NCI-H524 treated with DMSO at 0.1 percent for 48 hours (cell line): ENCODE measurements around the gene DYNAP.

ENCODE experiments used
- DNase-seq: peaks from one replicate; lab custom pipeline; 2025; lab: John Stamatoyannopoulos, UW

DYNAP gene, protein sequence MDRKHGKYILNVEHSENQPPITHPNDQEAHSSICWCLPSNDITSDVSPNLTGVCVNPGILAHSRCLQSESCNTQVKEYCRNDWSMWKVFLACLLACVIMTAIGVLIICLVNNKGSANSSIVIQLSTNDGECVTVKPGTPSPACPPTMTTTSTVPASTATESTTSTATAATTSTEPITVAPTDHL

DNA sequence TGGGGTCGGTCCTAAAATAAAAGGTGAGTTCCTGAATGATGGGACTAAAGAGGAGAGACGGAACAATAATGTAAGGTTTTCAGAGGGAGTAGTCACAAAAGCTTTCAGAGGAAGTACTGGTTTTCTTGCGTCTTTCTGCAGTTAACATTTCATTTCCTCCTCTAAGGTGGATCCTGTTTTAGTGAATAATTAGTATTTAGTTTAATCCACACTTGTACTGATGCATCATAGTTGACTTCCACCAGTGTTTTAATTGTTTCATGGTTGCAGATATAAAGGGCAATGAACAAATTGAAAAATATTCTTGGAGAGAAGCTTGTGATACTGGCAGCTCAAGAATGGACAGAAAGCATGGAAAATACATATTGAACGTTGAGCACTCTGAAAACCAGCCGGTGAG is at the start of gene DYNAP:
TSS of gene DYNAP (plus strand) at position 301 of the 400 bp plus-strand sequence. CDS start at position 339, 38 bp downstream.
- DNase-seq = no peak

DNA sequence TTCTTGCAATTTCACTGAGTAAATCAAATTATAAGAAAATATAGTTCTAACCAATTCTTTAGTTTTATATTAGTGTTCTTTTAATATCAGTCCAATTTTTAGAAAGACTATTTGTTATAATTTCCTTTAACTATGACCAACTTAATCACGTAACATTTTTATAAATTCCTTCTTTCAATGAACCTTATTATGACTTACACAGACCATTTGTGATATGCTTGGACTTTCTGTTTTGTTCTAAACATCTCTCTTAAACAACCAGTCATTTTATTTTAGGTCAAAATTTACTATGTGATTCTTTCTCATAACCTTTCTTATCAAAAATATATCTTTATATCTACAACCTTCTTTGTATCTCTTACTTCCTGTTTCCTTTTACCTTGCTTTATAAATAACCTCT is 39.5 kb upstream of the DYNAP start:
- no peak for DNase-seq

DNA sequence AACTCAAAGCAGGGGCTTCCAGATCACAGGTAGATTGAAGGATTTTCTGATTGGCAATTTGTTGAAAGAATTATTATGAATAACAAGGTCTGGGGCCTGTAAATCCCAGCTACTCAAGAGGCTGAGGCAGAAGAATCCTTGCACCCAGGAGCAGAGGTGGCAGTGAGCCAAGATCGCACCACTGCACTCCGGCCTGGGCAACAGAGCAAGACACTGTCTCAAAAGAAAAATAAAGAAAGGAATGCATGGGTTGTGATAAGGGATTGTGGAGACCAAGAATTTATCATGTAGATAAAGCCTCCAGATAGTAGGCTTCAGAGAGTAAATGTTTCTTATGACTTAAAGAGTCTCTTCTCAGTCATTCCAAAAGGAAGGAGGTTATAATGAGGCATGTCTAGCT is 35.8 kb upstream of the DYNAP start:
- no peak for DNase-seq

DNA sequence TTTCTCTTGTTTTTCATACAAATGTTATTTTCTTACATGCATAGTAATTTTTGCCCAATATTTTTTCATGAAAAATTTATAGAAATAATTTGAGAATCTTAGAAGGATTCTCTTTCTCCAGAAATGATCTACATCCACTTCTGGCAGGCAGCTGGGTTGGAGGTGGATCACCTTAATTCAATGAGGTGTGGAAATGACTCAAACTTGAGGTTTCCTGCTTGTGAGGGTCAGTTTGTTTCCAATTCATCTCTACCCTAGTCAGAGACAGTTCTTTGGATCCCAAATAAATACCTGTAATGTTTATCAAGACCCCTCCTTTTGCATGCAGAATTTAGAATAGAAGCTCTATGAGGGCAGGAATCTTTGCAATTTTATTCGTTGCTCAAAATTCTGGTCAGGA is 35.0 kb upstream of the DYNAP start:
- no peak for DNase-seq

DNA sequence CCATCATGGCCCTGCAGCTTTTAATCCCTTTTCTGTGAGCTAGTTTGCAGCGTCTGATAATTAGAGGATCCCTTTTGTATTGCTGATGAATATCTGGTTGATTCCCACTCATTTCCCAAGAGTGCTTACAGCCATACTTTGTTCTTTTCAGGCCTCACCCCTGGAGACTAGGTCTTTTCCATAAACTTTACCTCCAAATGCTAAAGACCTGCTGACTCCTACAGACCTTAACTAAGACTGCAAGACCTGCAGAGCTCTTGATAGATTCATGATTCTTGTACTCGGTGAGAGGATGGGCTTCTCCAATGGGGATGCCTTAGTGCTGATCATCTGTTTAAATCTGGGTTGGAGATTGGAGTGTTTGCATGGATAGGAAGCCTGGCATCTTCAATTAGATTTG is 33.1 kb upstream of the DYNAP start:
- DNase-seq = no peak

DNA sequence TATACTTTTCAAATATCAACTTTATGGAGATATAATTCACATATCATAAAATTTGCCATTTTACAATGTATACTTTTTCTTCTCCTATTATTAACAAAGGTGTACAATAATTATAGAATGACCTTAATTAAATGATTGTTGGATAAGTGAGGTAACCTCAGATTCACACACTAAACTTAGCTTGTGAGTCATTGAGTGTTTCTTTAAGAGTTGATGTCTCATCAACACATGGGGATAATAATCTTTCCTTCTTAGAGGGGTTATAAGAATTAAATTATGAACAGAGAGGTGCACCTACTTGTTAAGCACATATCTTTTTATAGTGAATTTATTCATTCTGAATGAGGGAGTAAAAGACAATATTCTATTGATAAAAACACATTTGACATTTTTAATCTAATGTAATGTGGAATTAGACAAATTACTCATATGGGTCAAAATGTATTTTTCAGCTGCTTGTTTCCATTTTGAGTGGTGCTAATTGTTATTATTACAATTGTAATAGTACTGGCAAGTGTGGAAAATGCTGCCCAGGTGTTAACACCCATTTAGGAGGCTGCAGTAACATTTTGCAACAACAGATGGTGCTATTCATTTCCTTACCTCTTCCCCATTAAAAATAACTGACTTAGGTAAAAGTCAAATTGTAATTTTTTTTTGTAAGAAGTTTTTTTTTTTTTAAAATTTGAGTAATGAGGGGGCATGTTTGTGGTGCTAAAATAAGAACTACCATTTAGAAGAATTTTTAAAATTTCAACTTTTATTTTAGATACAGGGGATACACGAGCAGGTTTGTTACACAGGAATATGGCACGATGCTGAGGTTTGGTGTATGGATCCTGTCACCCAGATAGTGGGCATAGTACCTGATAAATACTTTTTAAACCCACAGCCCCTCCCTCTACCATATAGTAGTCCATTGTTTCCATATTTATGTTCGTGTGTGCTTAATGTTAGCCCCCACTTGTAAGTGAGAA is 32.1 kb upstream of the DYNAP start:
- no peak for DNase-seq

DNA sequence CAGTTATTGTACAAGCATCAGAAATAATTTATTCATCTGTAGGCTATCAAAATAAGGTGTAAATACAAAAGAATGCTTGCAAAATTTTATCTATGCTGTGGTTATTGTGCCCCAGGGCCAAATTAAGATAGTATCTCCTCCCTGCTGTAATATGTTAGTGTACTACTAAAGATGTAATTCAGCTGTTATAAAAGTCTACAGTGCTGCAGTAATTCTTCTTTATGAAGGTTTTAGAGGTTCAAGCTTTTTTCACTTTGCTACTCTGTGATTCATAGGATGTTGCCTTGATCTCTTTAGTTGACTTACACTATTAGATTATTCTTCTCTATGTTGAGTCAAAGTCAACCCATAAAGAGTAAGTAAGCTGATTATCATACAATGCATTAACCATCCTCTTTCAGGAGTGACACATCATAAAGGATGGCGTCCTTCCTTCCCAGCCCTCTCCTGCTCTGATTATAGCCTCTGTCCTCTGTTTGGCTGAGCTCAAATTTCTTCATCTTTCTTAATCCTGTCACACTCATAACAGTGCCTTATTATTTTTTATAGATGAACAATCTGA is 29.3 kb upstream of the DYNAP start:
- no peak for DNase-seq

DNA sequence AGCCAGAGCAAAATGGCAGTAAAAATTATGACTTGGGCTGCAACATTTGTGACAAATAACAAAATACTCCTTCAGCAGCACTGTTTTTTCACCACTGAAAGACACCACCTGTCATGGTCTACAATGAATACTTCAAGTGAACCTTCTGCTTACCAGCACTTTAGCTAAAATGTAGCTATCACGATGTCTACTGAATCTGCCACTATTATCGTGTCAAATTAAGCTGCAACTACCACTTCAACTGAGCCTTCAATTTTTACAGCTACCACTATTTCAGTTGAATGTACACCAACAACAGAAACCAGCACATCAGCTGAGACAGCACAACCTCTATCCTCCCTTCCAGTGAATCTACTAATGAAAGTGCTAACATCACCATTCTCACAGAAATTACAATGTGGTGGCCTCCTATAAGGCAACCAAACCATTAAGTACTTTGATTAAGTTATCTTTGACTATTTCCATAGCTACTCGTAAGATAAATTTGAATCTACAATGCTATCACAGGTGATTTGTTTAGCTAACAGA is 10.8 kb upstream of the DYNAP start:
- no peak for DNase-seq

DNA sequence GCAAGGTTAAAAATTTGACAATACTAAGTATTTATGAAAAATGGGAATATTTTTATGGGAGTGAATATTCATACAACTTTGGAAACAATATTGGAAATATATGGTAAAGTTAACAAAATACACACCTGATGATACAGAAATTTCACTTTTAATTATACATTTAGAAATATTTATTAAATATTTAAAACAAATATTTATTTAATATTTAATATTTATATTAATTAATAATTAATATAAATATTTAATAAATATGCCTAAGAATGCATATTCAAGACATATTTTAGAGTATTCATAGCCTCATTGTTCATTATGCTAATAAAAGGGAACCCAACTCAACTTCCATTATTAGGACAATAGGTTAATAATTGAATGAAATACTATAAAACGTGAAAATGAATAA is 7.0 kb upstream of the DYNAP start:
- no peak for DNase-seq

DNA sequence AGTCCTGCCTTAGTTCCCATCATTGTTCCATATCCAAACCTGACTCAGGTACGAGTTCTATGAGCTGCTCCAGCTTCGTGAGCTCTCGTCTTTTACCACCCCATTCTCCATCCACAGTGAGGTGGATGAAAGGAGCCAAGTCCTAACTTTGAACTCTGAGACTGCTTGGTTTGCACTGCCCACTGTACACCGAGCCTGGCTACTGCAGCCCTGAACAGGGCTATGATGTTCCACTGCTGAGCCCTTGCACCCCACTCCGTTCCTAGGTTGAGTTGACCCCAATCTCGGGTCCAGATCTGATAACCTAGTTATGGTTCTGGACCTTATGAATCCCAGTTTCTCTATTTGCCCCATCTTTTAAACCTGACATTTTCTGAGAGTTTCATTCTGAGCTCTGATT is 5.3 kb upstream of the DYNAP start:
- DNase-seq = no peak

DNA sequence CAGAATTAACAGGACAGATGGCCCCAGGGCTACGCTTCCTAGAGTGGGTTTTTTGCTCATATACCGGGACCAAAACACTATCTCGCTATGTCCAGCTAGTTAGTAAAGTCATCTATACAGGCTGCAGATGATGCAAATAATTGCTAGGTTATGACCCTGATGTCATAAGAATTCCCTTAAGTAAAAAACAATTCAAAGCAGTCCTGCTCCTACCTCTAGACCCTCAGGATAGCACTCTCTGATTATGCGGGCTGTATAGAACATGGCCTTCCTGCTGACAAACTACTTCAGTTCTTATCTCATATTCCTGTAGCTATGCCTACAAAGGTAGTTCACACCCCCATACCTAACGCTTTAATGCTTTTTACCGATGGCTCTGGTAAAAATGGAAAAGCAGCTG is 13.2 kb downstream of the DYNAP start:
- DNase-seq = no peak

DNA sequence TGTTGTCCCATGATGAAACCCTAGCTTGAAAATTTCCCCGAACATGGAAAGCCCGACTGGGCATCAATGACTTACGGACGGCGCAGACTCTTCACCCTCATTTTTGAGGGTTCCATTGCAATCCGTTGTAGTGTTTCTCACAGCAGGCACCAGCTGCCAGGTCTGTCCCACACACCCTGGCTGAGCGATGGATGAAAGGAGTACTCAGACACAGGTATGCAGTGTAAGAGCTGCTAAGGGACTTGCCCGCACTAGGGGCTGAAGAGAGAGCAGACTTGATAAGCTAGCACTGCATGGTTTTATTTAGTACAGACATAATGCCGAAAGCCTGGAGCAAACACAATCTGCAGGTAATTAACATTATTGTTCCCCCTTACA is 15.8 kb downstream of the DYNAP start:
- DNase-seq = no peak

DNA sequence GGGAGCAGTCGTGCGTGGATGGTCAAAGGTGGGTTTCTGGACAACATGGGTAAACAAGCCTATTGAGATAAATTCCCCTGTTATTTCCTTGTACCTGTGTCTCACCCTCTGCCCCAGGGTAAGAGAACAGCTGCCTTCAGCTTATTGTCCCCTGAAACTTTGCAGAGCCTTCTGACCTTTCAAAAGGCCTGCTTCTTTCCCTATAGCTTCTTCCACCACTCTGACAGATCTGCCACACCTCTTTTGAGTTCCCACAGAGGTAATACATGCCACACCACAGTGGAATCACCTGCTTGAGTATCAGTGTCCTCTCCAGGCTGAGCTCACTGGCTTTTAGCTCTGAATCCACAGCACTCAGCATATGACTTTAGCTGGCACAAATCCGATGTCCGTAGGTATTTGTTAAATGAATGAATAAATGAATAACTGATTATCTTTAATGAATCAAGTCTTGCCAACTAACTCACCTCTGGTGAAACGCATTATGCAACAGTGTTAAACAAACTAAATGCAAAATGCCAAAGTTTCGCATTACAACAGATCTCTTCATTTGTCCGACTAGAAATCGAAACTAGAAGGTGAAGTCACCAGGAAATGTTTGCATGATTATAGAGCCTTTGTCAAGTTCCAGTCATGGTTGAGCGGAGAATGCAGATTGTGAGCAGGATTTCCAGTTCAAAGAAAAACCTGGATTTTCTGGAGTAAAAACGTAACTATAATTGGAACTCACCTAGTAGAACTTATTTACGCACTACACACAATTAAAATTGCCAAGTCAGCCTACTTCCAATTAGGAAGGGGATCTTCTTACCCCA is 16.4 kb downstream of the DYNAP start:
- no peak for DNase-seq

DNA sequence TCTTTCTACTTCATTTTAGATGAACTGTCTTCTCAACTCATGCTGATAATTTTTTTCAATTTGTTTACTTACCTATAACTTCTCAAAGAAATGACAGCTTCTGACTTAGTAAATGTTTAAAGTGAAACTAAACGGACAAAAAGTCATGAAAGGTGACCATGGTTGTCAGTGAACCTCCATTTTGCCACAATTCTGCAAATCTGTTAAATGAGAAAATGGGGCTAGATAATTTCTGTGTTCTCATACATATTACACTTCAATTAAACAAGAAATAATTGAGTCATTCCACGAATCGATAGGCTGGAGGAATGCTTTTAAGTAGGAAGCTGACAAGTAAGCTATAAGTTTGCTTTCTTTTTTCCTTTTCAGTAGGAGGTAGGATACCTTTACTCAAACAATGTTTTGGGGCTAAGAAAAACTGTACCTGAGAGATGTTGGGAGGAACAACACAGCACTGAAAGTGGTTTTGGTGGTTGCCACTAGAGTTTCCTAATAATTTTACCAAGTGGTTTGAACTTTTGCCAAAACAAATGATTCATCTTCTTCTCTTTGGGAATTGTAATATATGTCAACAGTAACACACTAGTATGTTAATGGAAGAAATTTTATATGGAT is 17.1 kb downstream of the DYNAP start:
- DNase-seq = no peak

DNA sequence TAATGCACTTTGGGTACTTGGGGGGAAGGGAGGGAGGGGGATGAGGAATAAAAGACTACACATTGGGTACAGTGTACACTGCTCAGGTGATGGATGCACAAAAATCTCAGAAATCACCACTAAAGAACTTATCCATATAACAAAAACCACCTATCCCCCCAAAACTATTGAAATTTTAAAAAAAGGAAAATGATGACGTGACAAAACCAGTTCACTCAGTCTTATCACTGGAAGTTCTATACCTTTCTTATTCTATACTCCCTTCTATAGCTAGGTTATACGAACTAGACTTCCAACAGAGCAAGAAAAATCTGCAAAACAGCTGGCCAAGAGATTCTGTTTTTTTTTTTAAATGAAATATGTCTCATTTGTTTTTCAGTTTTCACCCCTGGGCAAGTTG is 20.8 kb downstream of the DYNAP start:
- no peak for DNase-seq

DNA sequence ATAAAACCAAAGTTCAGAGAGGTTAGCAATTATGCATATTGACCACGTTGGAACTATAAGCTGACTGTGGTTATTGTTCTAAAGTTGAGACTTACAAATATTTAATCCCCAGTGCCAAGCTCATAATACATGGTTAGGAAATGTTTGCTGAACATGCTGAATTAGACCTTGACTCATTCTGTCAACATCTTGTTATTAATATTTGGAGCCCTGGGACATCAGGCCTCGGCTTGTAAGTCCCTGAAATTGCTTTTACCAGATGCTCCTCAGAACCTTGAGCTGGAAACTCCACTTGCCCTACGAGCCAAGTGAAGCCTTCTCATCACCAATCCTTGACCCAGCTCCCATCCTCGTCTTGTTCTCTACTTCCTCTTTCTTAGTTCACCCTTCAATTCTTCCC is 21.2 kb downstream of the DYNAP start:
- no peak for DNase-seq

DNA sequence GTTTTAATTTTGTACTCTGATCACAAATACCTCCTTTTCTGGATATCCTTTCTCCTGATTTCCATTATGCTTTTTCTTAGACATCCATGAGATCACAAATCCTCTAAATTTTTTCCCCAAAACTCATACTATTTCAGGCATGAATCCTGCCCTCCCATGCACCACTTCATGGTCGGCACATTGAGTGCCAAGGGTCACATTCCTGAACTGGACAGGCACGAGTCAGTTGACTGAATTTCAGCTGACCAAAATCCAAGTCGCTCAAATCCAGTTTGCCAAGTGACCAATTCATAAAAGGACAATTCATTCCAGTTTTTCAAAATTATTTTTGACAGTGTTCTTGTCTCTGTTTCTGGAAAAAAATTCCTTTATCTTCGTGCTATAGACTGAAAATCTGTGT is 22.1 kb downstream of the DYNAP start:
- no peak for DNase-seq

DNA sequence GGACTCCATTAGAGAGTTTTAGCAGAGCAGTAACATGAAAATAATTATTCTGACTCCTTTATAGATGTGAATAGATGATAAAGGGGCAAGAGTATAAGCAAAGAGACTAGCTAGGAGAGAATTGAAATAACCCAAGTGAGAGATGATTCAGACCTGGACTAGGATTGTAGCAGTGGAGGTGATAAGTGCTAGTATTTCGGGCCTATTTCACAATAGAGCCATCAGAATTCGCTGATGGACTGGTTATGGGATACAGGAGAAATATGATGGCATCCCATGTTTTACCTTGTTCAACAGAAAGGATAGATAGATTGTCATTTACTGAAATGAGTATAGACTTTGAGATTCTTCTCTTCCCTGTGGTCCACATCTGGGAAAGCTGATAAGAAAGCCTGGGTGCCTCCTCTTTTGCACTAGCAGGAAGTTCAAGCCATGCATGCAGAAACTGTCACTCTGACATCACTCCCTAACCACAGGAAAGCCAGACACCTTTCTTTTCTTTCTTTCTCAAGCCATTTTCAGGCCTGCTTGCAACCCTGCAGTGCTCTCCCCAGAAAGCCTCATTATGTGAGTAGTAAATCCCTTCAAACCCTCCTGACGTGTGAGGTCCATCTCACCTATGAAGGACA is 25.3 kb downstream of the DYNAP start:
- no peak for DNase-seq

DNA sequence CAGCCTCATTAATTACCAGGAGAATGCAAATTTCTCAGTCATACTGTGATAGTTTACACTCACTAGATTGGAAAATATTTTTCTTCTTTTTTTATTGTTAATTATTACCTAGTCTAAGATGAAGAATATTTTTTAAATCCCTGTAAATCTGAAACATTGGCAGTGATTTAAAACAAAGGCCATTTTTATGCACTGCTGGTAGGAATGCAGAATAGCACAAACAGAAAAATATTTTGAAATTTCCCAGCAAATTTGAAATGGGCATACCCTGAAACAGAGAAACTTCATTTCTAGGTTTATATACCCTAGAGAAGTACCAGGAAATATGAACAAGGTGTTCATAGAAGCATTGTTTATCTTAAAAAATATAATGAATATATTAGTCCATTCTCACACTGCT is 31.0 kb downstream of the DYNAP start:
- no peak for DNase-seq

DNA sequence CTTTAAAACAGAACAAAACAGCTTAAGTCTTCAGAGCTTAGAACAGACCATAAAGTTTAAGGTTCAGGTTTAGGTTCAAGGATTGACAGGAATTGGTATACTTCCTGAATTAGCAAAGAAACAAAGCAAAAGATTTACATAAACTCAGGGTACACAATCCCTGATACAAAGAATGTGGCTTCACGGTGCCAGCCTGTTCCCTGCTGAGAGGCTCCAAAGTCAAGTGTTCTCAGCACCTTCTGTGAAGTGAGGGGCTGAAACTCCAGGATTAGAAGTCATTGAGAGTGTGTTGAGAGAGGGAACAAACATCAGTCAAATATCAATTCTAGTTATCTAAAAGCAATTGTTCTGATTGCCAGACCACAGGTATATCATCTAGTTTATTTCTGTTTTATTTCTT is 35.7 kb downstream of the DYNAP start:
- DNase-seq = no peak

DNA sequence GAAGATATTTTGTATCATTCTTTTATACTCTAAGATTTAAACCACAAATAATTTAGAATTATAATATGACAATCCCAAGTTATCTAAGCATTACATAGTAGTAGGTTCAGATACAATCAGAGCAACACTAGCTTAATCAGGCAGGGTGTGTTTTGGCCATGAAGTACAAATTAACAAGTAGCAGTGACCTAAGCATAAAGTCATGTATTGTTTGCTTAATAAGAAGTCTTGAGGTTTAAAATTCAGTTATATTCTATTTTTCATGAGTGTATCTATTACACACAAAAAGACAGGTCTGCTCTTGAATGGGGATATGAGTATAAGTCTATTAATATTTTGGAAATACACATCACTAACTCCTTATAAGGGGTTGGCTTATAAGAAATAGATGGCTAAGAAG is 39.9 kb downstream of the DYNAP start:
- no peak for DNase-seq
